AG10803 (cell line): ENCODE data around the gene RC3H1.

Experiments
- DNase-seq: peaks from one replicate; pipeline ENCODE4 v3.0.0; 2010; ENCODE audit warnings: low read depth
- H3K4me3 ChIP-seq: 2 replicates; pipeline ENCODE4 v1.5.1; 2011; ENCODE audit warnings: mild to moderate bottlenecking, low read length, control low read depth
- CTCF ChIP-seq: conservative IDR thresholded peaks from 2 replicates; pipeline ENCODE4 v1.5.1; 2011; ENCODE audit warnings: mild to moderate bottlenecking, low read length, control low read depth, inconsistent platforms

Gene RC3H1

GRCh38 chr1:173914366-173914871 lies 107.7 kb downstream of the RC3H1 start:
- TF ChIP-seq CTCF: peak; percentile 52
- no peak overlapping the region for H3K4me3 ChIP-seq
- no peak for DNase-seq

- TF ChIP-seq CTCF: no peak
- DNase-seq: no peak
- H3K4me3 ChIP-seq: no peak overlapping the region
Observed at GRCh38 chr1:173913111-173913510, 109.0 kb downstream of the RC3H1 start.

GRCh38 chr1:173903827-173904531 lies 118.2 kb downstream of the RC3H1 start:
- no peak overlapping the region for H3K4me3 ChIP-seq
- TF ChIP-seq CTCF: no peak
- DNase-seq: no peak

GRCh38 chr1:173900992-173901391 lies 121.2 kb downstream of the RC3H1 start:
- TF ChIP-seq CTCF: no peak
- no peak overlapping the region for H3K4me3 ChIP-seq
- DNase-seq: no peak

- H3K4me3 ChIP-seq: no peak overlapping the region
- no peak for TF ChIP-seq CTCF
- DNase-seq: no peak
Observed at GRCh38 chr1:173900427-173900826, 121.7 kb downstream of the RC3H1 start.

- no peak overlapping the region for H3K4me3 ChIP-seq
- TF ChIP-seq CTCF: no peak
- no peak for DNase-seq
Observed at GRCh38 chr1:173894189-173894588, 128.0 kb downstream of the RC3H1 start.

GRCh38 chr1:173893611-173894010 lies 128.5 kb downstream of the RC3H1 start:
- no peak for DNase-seq
- TF ChIP-seq CTCF: no peak
- no peak overlapping the region for H3K4me3 ChIP-seq
